AG04449 (cell line): ENCODE data around the gene MLXIP.

Experiments used
- CTCF ChIA-PET: fragments of 350-600 bp; formaldehyde crosslinking; extraction: SDS; loops from one replicate; lab custom pipeline; 2021; ENCODE audit warnings: antibody characterized with exemption; lab: Yijun Ruan, JAX
- POLR2A ChIA-PET: fragments of 400-600, 350-600 bp; formaldehyde crosslinking; extraction: SDS; loops from one replicate; lab custom pipeline; 2020; ENCODE audit warnings: antibody characterized with exemption, inconsistent platforms; lab: Yijun Ruan, JAX
- DNase-seq: peaks from one replicate; pipeline ENCODE4 v3.0.0-alpha.2; 2010; ENCODE audit warnings: low read depth, low spot score
- H3K4me3 ChIP-seq: 2 replicates; pipeline ENCODE4 v1.5.1; 2011; ENCODE audit warnings: low read depth, mild to moderate bottlenecking, control low read depth, low read length
- CTCF ChIP-seq: IDR thresholded peaks from one replicate; pipeline ENCODE4 v1.5.1; 2011; ENCODE audit warnings: mild to moderate bottlenecking, moderate library complexity, low read length, control low read depth, inconsistent platforms; ENCODE audit not compliant: insufficient read depth; ENCODE audit errors: missing control alignments

MLXIP gene, protein sequence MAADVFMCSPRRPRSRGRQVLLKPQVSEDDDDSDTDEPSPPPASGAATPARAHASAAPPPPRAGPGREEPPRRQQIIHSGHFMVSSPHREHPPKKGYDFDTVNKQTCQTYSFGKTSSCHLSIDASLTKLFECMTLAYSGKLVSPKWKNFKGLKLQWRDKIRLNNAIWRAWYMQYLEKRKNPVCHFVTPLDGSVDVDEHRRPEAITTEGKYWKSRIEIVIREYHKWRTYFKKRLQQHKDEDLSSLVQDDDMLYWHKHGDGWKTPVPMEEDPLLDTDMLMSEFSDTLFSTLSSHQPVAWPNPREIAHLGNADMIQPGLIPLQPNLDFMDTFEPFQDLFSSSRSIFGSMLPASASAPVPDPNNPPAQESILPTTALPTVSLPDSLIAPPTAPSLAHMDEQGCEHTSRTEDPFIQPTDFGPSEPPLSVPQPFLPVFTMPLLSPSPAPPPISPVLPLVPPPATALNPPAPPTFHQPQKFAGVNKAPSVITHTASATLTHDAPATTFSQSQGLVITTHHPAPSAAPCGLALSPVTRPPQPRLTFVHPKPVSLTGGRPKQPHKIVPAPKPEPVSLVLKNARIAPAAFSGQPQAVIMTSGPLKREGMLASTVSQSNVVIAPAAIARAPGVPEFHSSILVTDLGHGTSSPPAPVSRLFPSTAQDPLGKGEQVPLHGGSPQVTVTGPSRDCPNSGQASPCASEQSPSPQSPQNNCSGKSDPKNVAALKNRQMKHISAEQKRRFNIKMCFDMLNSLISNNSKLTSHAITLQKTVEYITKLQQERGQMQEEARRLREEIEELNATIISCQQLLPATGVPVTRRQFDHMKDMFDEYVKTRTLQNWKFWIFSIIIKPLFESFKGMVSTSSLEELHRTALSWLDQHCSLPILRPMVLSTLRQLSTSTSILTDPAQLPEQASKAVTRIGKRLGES

GRCh38 chr12:122078141-122079032 lies at the start of gene MLXIP:
TSS of gene MLXIP (plus strand) at chr12:122078756. CDS start at chr12:122078854, 98 bp downstream.
- TF ChIP-seq CTCF, result no peak
- CTCF ChIA-PET, result interaction anchor here (0.6 to 1.5 kb wide), 4 partner anchors 8 to 45 kb away, joined by 3 to 5 read pairs (median 3); no protein-coding TSS in a partner anchor
- H3K4me3 ChIP-seq, result peak within 1 kb of the TSS; percentile 86
- no peak for DNase-seq
- POLR2A ChIA-PET, result interaction anchor here (0.7 to 3.7 kb wide), 8 partner anchors 11 to 274 kb away, joined by 3 to 25 read pairs (median 5); partner anchors contain the start of gene SETD1B

GRCh38 chr12:122028905-122029560 lies 49.5 kb upstream of the MLXIP start:
- TF ChIP-seq CTCF, result no peak
- ChIA-PET POLR2A (no interaction called here), CTCF (interaction anchor here (0.9 to 4.2 kb wide), 3 partner anchors 14 to 235 kb away, joined by 3 to 23 read pairs (median 4); partner anchors contain the start of gene RHOF)
- H3K4me3 ChIP-seq, result no peak overlapping the region
- DNase-seq, result no peak

DNA sequence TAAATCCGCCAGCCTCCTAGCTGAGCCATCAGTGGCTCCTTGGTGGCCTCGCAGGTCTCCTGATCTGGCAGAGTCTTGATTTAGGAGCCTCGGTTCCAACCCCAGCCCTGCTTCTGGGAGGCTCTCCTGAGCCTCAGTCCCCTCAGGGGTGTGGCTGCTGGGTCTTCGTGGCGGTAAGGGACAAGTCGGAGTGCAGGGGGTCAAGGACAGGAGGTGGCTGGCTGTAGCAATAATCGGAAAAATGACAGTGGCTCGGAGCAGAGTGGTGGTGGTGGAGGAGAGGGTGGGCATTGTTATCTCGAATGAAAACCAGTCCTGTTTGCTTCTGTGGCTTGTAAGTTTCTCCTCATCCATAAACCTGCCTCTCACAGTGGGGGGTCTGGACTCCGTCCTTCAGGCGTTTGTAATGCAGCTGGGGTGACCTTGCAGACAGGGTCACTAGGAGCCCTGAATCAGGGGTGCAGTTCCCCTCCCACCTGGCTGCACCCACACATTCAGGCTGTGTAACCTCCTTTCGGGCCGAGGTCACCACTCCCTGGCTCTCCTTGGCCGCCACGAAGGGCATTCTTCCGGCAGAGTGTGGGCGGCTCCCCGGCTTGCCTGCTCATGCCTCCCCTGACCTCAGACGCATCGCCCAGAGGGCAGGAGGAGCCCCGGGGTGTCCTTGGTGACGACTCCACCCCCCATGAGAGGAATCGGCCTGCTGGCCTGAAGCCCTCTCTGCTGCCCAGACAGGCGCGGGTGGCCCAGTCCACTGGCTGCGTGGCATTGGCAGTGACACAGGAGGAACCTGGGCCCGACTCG lies 48.7 kb upstream of the MLXIP start:
- no peak overlapping the region for H3K4me3 ChIP-seq
- no peak for TF ChIP-seq CTCF
- CTCF ChIA-PET, result interaction anchor here (0.6 to 4.2 kb wide), 3 partner anchors 13 to 93 kb away, joined by 3 to 23 read pairs (median 10); no protein-coding TSS in a partner anchor
- no peak for DNase-seq
- POLR2A ChIA-PET, result no interaction called here

GRCh38 chr12:122030424-122031035 lies 48.0 kb upstream of the MLXIP start:
- no peak overlapping the region for H3K4me3 ChIP-seq
- ChIA-PET POLR2A (no interaction called here), CTCF (interaction anchor here (0.6 to 4.2 kb wide), 6 partner anchors 12 to 113 kb away, joined by 3 to 23 read pairs (median 6); no protein-coding TSS in a partner anchor)

More at GRCh38 chr12:122030424-122031035, 48.0 kb upstream of the MLXIP start:
- TF ChIP-seq CTCF, result no peak
- DNase-seq, result no peak
